Putamen (tissue), 1 donor: ENCODE data around the gene NCBP2.
A peak's percentile ranks its signal among the peaks of the same experiment; 100 is the strongest.
"Not testable (repeated sequence)": the region's sequence is repeated elsewhere in the genome, so short reads cannot be mapped to it uniquely, and the experiment has no call there.

Experiments used
- DNase-seq: peaks from one replicate; pipeline ENCODE4 v3.0.0-alpha.2; 2016; ENCODE audit warnings: low spot score

NCBP2 gene

DNA sequence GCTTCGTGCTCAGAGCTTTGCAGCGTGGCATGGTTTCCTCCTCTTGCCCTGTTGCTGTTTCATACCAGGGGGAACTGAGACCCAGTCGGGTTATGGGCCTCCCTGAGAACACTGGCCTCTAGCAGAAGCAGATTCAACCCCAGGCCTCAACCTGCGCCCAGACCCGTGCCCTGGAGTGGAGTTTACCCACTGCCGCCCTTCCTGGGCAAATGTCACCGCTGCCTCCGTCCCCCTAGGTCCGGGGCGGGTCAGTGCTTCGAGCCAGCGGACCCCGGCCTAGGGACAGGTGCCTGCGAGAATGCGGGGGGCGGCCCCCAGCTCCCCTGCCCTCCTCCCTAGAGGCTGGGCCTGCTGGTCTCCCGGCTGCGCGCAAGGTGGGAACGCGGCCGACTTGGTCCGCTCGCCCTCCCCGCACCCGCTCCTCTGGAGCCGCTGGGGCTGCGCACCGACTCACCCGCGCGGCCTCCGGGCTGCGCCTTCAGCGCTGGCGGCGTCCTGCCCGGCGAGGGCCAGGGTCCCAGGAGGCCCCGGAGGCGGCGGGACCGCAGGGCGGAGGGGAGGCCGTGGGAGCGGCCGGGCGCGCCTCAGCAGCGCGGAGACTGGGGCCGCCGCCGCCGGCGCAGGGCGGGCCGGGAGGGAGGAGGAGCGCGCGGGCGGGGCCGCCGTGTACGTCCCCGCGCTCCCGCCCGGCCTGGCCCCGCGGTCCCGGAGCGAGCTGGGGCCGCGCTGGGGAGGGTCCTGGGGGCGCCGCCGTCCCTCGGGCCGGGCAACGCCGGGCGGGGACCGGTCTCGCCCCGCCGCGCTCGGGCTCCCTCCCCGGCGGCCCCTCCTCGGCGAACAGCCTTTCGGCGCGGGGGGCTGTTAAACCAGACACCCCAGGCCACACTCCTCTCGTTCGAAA, 26.2 kb upstream of the NCBP2 start, which contains the start of gene PIGZ:
Gene PIGZ (minus strand): TSS at position 601 of the 901 bp plus-strand sequence. CDS start 16,802 bp downstream, outside the sequence.
- DNase-seq = peak; percentile 34

DNA sequence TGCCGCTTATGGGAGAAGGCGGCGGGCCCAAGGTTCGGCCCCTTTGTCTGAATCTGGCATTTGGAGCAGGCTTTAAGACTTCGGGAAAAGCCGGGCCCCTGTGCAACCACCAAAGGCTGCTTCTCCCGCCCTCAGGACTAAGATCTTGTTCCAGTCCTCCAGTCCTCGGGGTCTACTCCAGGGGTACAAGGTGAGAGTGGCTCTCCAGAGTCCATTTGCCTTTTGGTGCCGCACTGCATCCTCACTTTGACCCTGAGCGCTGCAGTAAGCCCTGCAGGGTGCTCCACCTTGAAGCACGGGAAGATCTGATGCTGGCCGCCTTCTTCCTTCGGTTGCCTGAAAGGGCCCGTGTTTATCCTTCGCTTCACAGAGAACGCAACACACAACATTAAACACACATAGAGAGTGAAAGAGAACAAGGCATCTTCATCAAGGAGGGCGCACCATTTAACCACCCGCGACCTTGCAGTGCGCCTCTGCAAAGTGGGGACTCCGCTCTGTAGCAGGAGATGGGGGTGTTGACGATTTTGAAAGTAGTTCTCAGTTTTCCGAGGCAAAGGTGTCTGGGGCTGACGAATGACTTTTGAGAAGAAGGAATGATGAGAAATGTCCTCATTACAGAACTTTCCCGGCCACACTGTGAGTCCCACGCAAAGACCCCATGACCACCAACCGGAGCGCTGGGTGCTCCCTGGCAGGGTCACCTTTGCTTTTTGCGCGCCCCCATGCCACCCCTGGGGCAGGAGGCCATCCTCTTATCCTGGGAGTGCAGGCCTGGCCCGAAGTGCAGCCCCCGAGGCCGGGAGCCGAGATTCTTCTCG, 25.3 kb upstream of the NCBP2 start:
- DNase-seq = no peak

DNA sequence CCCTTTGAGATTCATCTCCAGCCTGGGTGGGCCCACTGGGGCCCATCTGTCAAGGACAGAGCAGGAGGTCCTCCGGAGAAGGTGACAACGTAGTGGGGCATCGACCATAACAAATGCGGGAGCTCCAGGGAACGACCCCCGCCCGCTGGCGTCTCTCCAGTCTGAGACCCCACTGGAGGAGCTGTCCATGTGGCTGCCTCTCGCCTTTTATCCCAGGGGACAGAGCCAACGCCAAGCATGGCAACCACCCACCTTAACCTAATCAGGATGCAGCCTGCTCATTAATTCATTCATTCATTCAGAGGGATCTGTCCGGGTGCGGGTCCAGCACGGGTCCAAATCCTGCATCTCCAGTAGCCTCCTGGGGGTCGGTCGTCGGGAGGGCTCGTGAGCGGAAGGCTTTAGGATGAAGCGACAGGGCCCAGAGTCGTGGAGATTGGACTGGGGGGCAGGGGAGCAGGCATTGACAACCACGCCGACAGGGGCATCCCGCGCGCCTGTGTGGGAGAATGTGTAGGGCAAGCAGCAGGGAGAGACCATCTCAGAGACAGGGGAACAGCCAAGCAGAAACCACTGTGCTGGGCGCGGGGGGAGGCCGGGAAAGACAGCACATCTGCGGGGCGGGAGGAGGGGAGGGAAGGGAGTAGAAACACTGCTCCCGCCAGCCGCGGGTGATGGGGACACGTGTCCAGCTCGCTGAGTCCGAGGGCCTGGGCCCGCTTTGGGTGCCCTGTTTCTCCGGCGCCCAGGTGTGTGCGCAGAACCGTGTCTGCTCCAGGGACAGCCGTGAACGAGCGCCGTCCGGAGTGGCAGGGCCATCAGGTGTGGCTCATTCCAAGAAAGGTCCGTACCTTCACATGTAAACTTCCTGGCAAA, 24.4 kb upstream of the NCBP2 start:
- no peak for DNase-seq

GRCh38 chr3:196965804-196966173, 23.5 kb upstream of the NCBP2 start:
- DNase-seq = no peak

DNA sequence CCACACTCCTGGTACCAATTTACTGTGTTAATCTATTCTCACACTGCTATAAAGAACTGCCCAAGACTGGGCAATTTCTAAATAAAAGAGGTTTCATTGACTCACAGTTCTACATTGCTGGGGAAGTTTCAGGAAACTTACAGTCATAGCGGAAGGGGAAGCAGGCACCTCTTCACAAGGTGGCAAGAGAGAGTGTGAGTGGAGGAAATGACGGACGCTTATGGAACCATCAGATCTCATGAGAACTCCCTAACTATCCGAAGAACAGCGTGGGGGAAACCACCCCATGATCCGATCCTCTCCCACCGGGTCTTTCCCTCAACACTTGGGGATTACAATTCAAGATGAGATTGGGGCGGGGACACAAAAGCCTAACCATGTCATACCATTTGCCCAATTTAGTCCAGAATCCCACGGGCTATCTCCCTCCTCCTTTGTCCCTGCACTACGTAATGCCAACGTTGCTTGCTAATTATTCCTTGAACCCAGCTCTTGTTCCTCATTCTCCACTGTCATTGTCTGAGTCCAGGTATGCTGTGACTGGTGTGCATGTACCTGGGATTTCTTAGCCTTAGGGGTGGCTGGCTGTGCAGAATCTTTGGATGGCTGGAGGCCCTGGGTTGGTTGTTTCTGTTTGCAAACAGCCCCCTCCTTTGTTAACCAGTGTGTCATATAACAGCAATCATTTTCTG, 22.9 kb upstream of the NCBP2 start:
- DNase-seq = no peak

GRCh38 chr3:196963631-196963953, 21.3 kb upstream of the NCBP2 start:
- DNase-seq = no peak

DNA sequence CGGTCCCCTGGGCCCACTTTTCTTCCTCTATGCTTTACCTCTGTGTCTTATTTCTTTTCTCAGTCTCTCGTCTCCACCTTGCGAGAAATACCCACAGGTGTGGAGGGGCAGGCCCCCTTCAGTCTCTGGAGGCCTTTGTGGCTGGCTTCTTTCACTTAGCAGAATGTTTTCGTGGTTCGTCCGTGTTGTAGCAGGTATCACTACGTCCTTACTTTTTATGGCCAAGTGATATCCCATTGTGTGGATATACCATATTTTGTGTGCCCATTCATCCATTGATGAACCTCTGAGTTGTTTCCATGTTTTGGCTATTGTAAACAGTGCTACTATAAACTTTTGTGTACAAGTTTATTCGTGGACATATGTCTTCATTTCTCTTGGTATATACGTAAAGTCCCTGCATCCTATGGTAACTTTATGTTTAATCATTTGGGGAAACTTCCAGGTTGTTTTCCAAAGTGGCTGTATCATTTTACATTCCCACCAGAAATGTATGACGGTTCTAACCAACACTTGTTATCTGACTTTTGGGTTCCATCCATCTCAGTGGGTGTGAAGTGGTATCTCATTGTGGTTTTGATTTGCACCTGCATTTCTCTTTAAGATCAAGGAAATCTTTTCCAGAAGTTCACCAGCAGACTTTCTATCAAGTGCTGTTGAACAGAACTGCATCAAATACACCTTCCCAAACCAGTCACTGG, 20.8 kb upstream of the NCBP2 start:
- no peak for DNase-seq

GRCh38 chr3:196962108-196962929, 20.0 kb upstream of the NCBP2 start:
- no peak for DNase-seq

DNA sequence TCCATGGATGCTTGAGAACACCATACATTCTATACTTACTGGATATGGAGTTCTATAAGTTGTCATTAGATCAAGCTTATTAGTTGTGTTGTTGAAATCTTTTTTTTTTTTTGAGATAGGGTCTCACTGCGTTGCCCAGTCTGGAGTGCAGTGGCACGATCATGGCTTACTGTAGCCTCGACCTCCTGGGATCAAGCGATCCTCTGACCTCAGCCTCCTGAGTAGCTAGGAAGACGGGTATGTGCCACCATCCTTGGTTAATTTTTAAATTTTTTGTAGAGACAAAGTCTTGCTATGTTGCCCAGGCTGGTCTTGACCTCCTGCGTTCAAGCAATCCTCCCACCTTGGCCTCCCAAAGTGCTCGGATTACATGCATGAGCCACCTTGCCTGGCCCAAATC, 12.5 kb upstream of the NCBP2 start:
- DNase-seq = no peak

- no peak for DNase-seq
Observed at GRCh38 chr3:196951371-196951770, 9.0 kb upstream of the NCBP2 start.

DNA sequence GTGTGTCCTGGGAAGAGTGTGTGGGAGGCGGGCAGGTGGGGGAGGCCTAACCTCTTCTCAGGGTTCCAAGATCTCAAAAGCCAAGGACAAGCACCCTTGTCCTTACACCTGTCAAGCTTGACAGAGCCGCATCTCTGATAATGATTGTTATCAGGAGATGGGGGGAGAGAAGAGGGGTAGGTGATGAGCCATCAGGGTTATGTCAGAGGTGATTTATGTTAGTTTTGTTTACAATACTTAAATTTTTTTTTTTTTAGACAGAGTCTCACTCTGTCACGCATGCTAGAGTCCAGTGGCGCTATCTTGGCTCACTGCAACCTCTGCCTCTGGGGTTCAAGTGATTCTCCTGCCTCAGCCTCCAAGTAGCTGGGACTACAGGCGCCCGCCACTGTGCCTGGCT, 7.4 kb upstream of the NCBP2 start:
- no peak for DNase-seq

GRCh38 chr3:196949285-196949619, 6.9 kb upstream of the NCBP2 start:
- no peak for DNase-seq

- no peak for DNase-seq
Observed at GRCh38 chr3:196948442-196949284, 6.3 kb upstream of the NCBP2 start.

GRCh38 chr3:196947860-196948441, 5.6 kb upstream of the NCBP2 start:
- no peak for DNase-seq

- DNase-seq = no peak
Observed at GRCh38 chr3:196947136-196947859, 5.0 kb upstream of the NCBP2 start.

GRCh38 chr3:196944037-196944790, 1.9 kb upstream of the NCBP2 start:
- not testable (repeated sequence) for DNase-seq

- no peak for DNase-seq
Observed at GRCh38 chr3:196942915-196943277, 568 bp upstream of the NCBP2 start.
